ENCODE measurements around the gene MIOS. TPM values are rescaled to one million over a fixed set of nuclear protein-coding genes. Genes with fewer than 3 reads are reported as not detected.

MIOS gene
- 10 to 100 TPM in 11 of 12 donors, not detected in 1; 26.6 to 38.9 (median 32.2) TPM for polyA plus RNA-seq (ENCODE audit: insufficient read length in 12 of 12)
- long read RNA-seq, donor 1, partial matches to known transcripts: 0 of 5 reads
- long read RNA-seq, donor 1, other reads (novel, unspliced or antisense): 0 of 5 reads
- long read RNA-seq, donor 2, partial matches to known transcripts: 0 of 2 reads
- long read RNA-seq, donor 2, other reads (novel, unspliced or antisense): 0 of 2 reads
- long read RNA-seq, donor 3, partial matches to known transcripts: 0 of 1 reads
- long read RNA-seq, donor 3, other reads (novel, unspliced or antisense): 0 of 1 reads
- long read RNA-seq, donor 4: 0 reads
- long read RNA-seq, donor 5, partial matches to known transcripts: 0 of 8 reads
- long read RNA-seq, donor 5, other reads (novel, unspliced or antisense): 0 of 8 reads
- long read RNA-seq, donor 6, partial matches to known transcripts: 0 of 3 reads
- long read RNA-seq, donor 6, other reads (novel, unspliced or antisense): 0 of 3 reads
- long read RNA-seq, donor 7, partial matches to known transcripts: 0 of 3 reads
- long read RNA-seq, donor 7, other reads (novel, unspliced or antisense): 0 of 3 reads
- long read RNA-seq, donor 8, partial matches to known transcripts: 0 of 4 reads
- long read RNA-seq, donor 8, other reads (novel, unspliced or antisense): 0 of 4 reads
- long read RNA-seq, donor 9, partial matches to known transcripts: 0 of 7 reads
- long read RNA-seq, donor 9, other reads (novel, unspliced or antisense): 0 of 7 reads
- long read RNA-seq, donor 10, partial matches to known transcripts: 0 of 5 reads
- long read RNA-seq, donor 10, other reads (novel, unspliced or antisense): 0 of 5 reads
- long read RNA-seq, donor 11, partial matches to known transcripts: 0 of 4 reads
- long read RNA-seq, donor 11, other reads (novel, unspliced or antisense): 0 of 4 reads

GRCh38 chr7:7566651-7567611 is at the start of gene MIOS:
TSS of gene MIOS (plus strand) at chr7:7566884. CDS start at chr7:7572476, 5,592 bp downstream.
- DNase-seq: peak; percentile 86

- no peak for DNase-seq
Observed at GRCh38 chr7:7517754-7518153, 48.9 kb upstream of the MIOS start.

GRCh38 chr7:7519056-7519455 is 47.6 kb upstream of the MIOS start:
- no peak for DNase-seq

DNA sequence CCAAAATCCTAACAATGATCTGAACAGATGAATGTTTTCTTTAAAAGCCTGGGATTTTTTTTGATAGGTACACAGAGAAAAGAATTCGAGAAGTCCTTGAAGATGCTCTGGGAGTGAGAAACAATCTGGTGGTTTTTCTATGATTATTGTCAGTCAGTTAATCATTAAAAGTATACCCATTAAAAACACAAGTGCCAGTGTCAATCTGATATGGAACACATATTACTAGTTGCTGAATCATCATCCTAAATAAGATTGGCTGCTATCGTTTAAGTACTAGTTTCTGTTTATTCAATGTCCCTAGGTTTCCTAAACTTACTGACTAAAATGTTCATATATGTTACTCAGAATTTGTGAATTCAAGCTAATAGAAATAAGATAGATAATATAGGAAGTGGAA is 47.2 kb upstream of the MIOS start:
- DNase-seq: no peak

GRCh38 chr7:7521259-7521658 is 45.4 kb upstream of the MIOS start:
- DNase-seq: no peak

DNA sequence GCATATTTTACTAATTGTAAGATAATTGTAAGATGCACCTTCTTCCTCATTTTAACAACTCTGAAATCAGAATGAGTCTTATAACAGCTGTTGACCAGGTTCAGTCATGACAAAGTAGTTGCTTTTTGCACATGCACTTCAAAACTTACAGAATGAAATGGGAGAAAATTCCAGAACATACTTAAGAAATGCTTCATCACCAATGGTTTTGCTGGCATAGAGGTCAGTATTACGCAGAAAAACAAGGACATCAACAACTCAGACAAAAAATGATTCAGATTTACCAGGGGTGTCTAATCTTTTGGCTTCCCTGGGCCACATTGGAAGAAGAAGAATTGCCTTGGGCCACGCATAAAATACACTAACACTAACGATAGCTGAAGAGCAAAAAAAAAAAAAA is 44.3 kb upstream of the MIOS start:
- DNase-seq: no peak

DNA sequence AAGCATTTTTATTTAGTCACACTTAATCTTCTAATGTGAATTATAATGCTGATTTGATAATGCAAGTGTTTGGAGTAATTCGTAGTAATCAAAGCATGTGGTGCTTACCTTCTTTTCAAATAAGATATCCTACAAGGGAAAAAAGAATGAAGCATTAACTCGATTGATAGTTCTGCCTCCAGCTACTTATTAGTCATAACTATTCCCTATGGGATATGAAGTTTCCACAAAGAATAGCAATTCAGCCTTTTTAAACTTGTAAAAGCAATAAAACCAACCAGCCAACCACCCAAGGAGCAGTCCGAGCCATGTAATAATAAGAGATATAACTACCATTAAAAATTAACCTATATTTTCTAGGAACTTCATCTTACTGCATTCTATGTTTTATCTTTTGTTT is 42.6 kb upstream of the MIOS start:
- no peak for DNase-seq

DNA sequence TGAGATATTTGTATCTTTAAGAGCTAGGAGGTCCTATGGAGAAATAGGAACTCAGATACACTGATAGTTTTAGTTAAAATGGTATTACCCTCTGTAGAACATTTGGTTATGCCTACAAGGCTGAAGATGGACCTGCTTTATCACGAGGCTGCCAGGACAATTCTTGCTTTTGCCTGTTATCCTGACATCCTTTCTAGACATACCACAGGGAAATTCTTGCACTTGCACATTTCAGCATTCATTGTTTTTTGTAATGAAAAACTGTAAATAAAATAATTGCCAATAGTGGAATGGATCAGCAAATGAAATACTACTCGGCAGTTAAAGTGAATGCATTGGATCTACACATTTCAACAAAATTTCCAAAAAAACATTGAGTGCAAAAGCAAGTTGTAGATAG is 40.7 kb upstream of the MIOS start:
- DNase-seq: no peak

DNA sequence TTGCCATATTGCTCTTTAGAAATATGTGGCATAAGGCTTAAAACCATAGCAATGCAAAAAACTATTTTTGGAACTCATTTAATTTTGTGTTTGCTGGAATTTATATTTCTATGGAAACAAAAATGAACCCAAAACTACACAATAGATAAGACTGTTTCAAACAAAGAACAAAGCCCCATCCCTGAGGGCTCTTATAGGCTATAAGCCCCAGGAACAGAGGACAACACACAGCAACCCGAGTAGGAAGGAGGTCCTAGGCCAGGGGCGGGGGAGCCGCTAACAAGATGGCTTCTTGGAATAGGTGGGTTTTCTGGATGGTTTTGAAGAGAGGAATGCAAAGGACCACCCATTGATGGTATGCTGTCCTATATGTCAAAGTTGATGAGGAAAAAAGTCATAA is 39.6 kb upstream of the MIOS start:
- no peak for DNase-seq

DNA sequence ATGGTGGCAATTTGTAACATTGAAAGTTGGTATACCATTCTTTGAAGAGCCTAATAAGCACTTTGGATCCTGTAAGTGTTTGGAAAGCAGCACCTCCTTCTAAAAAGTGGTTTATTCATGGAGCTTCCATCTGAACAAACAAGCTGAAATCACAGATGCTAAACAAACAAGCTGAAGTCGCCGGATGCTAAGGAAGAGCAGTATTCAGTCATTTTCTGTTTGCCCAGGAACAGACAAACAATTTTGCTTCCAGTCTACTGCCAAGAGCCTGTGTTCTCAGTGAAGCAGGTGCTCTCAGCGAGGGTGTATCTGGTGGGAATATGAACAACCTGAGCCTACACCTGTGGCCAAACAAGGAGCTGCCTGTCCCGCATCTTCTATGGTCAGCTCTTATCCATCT is 37.4 kb upstream of the MIOS start:
- no peak for DNase-seq

GRCh38 chr7:7533831-7534430 is 32.8 kb upstream of the MIOS start:
- no peak for DNase-seq

GRCh38 chr7:7535691-7536090 is 31.0 kb upstream of the MIOS start, which contains the start of gene COL28A1:
TSS of gene COL28A1 (minus strand) at chr7:7535873. CDS start at chr7:7532875, 2,998 bp downstream.
- no peak for DNase-seq

DNA sequence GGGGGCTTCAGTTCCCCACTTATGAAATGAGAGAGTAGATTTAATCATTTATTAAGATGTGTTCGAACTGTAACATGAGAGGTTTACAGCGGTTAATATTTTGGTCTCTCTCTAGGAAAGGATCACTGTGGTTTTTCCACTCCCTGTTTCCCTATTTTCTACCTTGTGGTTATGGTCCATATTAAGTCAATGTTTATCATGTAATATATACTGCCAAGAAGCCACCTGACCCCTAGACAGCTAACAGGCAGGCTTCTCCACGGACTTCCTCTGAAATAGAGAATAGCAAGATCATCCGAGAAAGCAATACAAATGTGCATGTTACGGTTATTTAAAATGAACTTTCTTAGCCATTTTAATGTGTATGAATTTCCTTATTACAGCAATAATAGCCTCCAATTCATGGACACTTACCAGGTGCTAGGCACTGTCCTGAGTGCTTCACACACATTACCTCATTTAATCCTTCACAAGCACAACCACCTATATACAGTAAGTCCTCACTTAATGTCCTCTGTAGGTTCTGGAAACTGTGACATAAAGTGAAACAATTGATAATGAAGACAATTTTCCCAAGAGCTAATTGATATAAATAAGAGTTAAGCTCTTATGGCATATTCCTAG is 30.2 kb upstream of the MIOS start:
- no peak for DNase-seq

DNA sequence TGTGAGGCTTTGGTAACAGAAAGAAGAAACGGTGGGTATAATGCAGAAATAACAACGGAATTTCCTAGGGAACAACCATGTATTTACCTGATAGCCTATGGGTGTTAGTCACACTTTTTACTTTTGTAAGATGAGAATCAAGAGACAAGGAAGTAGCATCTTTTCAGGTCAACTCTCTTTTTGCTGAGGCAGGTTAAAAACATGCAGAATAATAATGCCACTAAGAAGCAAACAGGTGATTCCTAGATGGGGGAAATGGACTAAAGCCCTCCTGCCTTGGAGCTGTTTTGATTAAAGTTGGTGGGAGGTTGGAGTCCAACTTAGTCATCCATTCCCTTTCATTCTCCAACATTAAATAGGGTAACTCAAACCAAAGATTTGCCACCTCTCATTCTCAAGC is 29.0 kb upstream of the MIOS start:
- no peak for DNase-seq

DNA sequence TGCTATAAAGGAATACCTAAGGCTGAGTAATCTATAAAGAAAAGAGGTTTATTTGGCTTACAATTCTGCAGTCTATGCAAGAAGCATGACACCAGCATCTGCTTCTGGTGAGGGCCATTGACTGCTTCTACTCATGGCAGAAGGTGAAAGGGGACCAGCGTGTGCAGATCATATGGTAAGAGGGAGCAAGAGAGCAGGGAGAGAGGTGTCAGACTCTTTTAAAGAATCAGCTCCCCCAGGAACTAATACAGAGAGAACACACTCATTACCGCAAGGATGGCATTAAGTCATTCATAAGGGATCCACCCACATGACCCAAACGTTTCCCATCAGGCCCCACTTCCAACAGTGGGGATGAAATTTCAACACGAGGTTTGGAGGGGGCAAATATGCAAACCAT is 27.5 kb upstream of the MIOS start:
- DNase-seq: no peak

GRCh38 chr7:7539711-7540110 is 27.0 kb upstream of the MIOS start:
- DNase-seq: no peak

DNA sequence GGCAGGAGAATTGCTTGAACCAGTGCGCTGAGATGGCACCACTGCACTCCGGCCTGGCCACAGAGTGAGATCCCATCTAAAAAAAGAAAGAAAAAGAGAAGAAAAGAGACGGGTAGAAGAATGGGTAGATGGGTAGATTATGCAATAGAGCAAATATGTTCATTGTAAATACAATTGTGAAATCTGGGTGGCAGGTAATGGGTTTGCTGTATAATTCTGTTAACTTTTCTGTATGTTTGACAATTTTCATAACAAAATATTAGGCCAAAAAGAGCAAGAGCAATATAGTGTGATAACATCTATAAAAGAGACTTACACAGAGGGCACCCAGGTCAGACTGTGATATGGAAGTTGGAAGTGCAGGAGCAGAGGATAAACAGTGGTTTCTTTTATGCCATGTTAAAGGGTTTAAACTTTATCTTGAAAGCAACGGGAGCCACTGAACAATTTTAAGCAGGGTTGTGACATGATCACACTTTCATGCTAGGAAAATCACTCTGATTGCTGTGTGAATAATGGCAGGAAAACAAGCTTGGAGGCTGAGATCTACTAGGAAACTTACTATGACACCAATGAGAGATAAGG is 24.3 kb upstream of the MIOS start:
- no peak for DNase-seq

GRCh38 chr7:7548407-7548806 is 18.3 kb upstream of the MIOS start:
- DNase-seq: no peak

DNA sequence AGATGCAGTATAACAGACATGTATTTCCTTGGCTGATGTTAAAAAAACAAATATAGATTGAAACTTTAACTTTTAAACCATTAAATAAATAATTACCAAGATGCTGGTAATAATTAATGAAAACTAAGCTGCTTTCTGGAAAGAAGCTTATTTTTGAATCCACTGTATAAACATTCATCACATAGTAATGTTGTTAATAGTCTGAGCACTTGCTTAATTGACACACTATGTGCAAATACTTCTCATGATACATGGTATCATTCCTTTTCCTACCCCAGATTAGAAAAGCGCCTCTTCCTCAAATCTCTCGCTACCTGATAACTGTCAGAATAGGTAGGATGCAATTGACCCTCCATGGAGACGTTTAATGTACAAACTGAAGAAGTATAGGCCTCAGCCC is 16.0 kb upstream of the MIOS start:
- no peak for DNase-seq

DNA sequence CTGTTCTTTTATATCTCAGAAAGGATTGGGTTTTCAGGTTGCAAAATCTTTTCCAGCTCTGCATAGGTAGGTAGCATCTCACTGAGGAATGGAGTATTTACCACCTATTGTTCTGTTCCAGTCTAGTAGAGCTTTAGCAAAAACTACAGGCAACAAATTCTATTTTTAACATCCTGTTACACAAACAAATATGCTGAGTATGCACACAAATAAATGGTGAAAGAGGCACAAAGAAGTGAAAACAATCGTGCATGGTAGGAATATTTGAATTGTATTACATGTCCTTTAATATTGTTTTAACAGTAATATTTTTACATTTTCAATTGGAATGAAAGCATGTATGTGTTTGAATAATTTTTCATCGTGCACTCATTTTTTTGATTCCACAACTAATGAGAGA is 14.5 kb upstream of the MIOS start:
- no peak for DNase-seq

Measured in muscle of arm (tissue), 14 donors.